HEK293T (cell line): ENCODE data around the gene NFYC.
"Not testable (repeated sequence)": the region's sequence is repeated elsewhere in the genome, so short reads cannot be mapped to it uniquely, and the experiment has no call there.

Source experiments
- CTCF ChIA-PET: fragments of 350-600 bp; formaldehyde crosslinking; extraction: SDS; loops from one replicate; lab custom pipeline; 2021; ENCODE audit warnings: antibody characterized with exemption, inconsistent platforms; lab: Yijun Ruan, JAX
- POLR2A ChIA-PET: fragments of 350-600 bp; formaldehyde crosslinking; extraction: SDS; loops from one replicate; lab custom pipeline; 2020; ENCODE audit warnings: antibody characterized with exemption, inconsistent platforms; lab: Yijun Ruan, JAX
- DNase-seq: peaks from one replicate; pipeline ENCODE4 v3.0.0; 2012; ENCODE audit warnings: mixed read lengths; ENCODE audit errors: extremely low spot score
- ARNT ChIP-seq: fragments of 450-650 bp; IDR thresholded peaks from 2 replicates; pipeline ENCODE4 v1.6.1; 2017; ENCODE audit warnings: mild to moderate bottlenecking
- BHLHE40 ChIP-seq: fragments of 450-650 bp; IDR thresholded peaks from 2 replicates; pipeline ENCODE4 v1.6.1; 2016; ENCODE audit warnings: mild to moderate bottlenecking, moderate library complexity, borderline replicate concordance
- CTBP1 ChIP-seq: fragments of 450-650 bp; IDR thresholded peaks from 2 replicates; pipeline ENCODE4 v1.6.1; 2016; ENCODE audit warnings: borderline replicate concordance
- ELF4 ChIP-seq: fragments of 450-650 bp; IDR thresholded peaks from 2 replicates; pipeline ENCODE4 v1.6.1; 2017; ENCODE audit warnings: antibody characterized with exemption
- FOXA1 ChIP-seq: fragments of 450-650 bp; IDR thresholded peaks from 2 replicates; pipeline ENCODE4 v1.6.1; 2016; ENCODE audit warnings: mild to moderate bottlenecking
- FOXK2 ChIP-seq: fragments of 450-650 bp; IDR thresholded peaks from 2 replicates; pipeline ENCODE4 v1.6.1; 2016; ENCODE audit warnings: mild to moderate bottlenecking
- FOXM1 ChIP-seq: fragments of 450-650 bp; IDR thresholded peaks from 2 replicates; pipeline ENCODE4 v1.6.1; 2017; ENCODE audit warnings: mild to moderate bottlenecking, borderline replicate concordance
- HDGF ChIP-seq: fragments of 450-650 bp; IDR thresholded peaks from 2 replicates; pipeline ENCODE4 v1.6.1; 2017; ENCODE audit warnings: antibody characterized with exemption, borderline replicate concordance
- L3MBTL2 ChIP-seq: fragments of 450-650 bp; conservative IDR thresholded peaks from 2 replicates; pipeline ENCODE4 v1.6.1; 2016; ENCODE audit warnings: mild to moderate bottlenecking
- LEF1 ChIP-seq: fragments of 450-650 bp; IDR thresholded peaks from 2 replicates; pipeline ENCODE4 v1.6.1; 2017; ENCODE audit warnings: mild to moderate bottlenecking, borderline replicate concordance
- NFRKB ChIP-seq: fragments of 450-650 bp; IDR thresholded peaks from 2 replicates; pipeline ENCODE4 v1.6.1; 2016; ENCODE audit warnings: mild to moderate bottlenecking, moderate library complexity
- SP1 ChIP-seq: fragments of 450-650 bp; IDR thresholded peaks from 2 replicates; pipeline ENCODE4 v1.6.1; 2017
- TARDBP ChIP-seq: fragments of 450-650 bp; IDR thresholded peaks from 2 replicates; pipeline ENCODE4 v1.6.1; 2016
- ZNF384 ChIP-seq: fragments of 450-650 bp; IDR thresholded peaks from 2 replicates; pipeline ENCODE4 v1.6.1; 2016
- TF ChIP-seq, protein P1 (sequence below): fragments of 450-650 bp; IDR thresholded peaks from 2 replicates; pipeline ENCODE4 v1.6.1; 2016

The NFYC gene

DNA sequence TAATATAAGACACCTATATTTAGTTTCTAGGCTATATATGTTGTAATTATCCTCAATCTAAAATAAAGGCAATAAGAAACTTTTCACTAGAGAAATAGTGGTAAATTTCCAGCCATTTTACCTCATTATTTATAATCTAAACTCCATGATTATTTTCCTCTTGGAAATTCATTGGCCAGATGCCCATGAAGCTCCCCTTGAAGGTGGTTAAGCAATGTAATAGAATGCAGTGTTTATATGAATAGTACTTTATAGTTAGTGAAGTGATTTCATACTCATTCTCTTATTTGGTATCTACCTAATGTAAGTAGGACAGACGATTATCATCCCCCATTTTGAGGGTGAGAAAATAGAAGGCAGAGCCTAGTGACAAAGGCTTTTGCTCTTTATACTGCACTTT lies 26.5 kb downstream of the NFYC start:
- CTCF ChIA-PET = no interaction called here
- no peak for DNase-seq
- POLR2A ChIA-PET = interaction anchor here (0.7 to 7.6 kb wide), 3 partner anchors 11 to 26 kb away, joined by 3 to 65 read pairs (median 3); partner anchors contain the start of gene NFYC
- TF ChIP-seq ZNF384 (no peak), L3MBTL2 (no peak), FOXM1 (no peak), ELF4 (no peak), TARDBP (no peak), CTBP1 (no peak)

DNA sequence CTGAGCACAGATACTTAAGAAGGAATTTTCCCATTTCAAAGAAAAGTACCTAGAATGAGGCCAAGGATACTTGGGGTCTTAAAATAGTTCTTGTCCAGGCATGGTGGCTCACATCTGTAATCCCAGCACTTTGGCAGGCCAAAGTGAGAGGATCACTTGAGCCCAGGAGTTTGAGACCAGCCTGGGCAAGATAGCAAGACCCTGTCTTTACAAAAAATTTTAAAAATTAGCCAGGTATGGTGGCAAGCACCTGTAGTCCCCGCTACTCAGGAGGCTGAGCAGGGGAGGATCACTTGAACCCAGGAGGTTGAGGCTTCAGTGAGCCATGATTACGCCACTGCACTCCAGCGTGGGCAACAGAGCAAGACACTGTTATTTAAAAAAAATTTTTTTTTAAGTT lies 29.0 kb downstream of the NFYC start:
- no peak for DNase-seq
- POLR2A ChIA-PET = interaction anchor here (7.6 kb wide), 1 partner anchor 29 kb away, joined by 65 read pairs; the partner anchor contains the start of gene NFYC
- CTCF ChIA-PET = interaction anchor here (0.6 to 1.3 kb wide), 3 partner anchors 45 to 108 kb away, joined by 3 to 4 read pairs (median 3); no protein-coding TSS in a partner anchor
- TF ChIP-seq BHLHE40 (no peak), ELF4 (no peak), TARDBP (no peak), FOXK2 (no peak), LEF1 (no peak), FOXA1 (no peak), ZNF384 (no peak), L3MBTL2 (no peak), CTBP1 (no peak), HDGF (no peak), ARNT (no peak), NFRKB (no peak)

DNA sequence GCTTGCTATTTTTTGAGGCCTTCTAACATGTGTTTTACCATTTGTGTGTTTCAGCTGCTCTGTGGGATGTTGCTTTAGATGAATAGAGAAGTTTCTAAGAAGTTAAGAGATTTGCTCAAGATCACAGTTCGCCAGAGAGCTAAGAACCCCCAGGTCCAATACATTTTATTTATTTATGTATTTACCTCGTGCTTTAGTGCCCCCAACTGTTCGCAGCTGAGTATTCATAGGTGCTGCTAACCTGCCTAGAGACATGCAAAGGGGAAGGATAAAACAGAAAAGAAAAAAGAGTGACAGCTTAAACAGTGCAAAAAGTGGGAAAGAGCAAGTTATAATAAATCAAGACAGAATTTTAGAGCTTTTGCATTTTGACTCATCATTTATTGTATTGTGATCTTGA lies 31.1 kb downstream of the NFYC start:
- TF ChIP-seq TARDBP = no peak
- no peak for DNase-seq
- POLR2A ChIA-PET = interaction anchor here (1.0 to 7.6 kb wide), 3 partner anchors 13 to 31 kb away, joined by 3 to 65 read pairs (median 3); partner anchors contain the start of gene NFYC
- CTCF ChIA-PET = interaction anchor here (0.7 to 1.3 kb wide), 5 partner anchors 12 to 226 kb away, joined by 3 to 4 read pairs (median 3); no protein-coding TSS in a partner anchor

DNA sequence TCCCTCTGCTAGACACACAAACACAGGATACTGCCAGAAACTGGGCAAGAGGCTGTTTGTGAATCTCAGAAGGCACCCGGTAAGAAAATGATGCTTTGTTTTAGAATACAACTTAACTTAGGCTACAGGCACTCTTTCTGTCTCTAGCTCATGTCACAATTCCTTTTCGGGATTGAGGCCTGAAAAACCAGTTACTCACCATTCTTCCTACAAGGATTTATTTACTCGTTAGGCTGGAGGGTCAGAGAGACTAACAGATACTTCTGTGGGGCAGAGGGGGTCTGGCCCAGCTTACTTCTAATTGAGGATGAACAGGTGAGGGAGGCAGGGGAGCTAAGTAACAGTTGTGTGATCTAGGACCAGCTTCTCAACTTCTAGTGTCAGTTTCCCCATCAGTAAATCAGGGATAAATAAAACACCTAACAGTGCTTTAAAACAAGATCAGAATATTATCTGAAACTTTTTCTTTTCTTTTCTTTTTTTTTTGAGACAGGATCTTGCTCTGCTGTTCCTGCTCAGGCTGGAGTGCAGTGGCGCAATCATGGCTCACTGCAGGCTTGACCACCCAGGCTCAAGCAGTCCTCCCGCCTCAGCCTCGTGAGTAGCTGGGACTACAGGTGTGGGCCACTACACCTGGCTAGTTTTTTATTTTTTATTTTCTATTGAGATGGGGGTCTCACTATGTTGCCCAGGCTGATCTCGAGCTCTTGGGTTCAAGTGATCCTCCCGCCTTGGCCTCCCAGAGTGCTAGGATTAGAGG lies 31.9 kb downstream of the NFYC start:
- ChIA-PET CTCF (interaction anchor here (0.7 to 1.3 kb wide), 3 partner anchors 11 to 31 kb away, joined by 3 to 4 read pairs (median 3); no protein-coding TSS in a partner anchor), POLR2A (interaction anchor here (1.5 to 7.6 kb wide), 2 partner anchors 15 to 32 kb away, joined by 3 to 65 read pairs; partner anchors contain the start of gene NFYC)
- TF ChIP-seq FOXA1 (no peak), ARNT (no peak), SP1 (no peak)
- DNase-seq = no peak

DNA sequence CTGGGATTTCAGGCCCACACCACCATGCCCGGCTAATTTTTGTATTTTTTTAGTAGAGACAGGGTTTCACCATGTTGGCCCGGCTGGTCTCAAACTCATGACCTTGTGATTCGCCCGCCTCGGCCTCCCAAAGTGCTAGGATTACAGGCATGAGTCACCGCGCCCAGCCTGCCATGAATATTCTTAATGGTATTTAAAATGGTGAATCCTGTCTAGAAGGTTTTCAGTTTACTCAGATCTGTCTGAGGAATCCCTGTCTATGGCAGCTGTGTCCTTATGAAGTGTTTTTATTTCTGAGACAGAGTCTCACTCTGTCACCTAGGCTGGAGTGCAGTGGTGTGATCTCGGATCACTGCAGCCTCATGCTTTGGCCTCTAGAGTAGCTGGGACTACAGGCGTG lies 36.2 kb downstream of the NFYC start:
- DNase-seq, POLR2A ChIA-PET, CTCF ChIA-PET: not testable (repeated sequence)

DNA sequence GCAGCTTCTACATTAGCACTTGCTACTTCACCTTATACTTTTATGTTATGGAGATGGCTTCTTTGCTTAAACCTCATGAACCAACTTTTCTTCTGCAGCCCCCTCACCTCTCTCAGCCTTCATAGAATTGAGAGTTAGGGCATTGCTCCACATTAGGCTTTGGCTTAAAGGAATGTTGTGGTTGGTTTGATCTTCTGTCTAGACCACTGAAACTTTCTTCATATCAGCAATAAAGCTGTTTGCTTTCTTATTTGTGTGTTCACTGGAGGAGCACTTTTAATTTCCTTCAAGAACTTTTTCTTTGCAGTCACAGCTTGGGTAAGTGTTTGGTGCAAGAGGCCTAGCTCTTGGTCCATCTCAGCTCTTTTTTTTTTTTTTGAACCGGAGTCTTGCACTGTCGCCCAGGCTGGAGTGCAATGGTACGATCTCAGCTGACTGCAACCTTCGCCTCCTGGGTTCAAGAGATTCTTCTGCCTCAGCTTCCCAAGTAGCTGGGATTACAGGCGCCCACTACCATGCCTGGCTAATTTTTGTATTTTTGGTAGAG lies 37.9 kb downstream of the NFYC start:
- DNase-seq, CTCF ChIA-PET: not testable (repeated sequence)
- POLR2A ChIA-PET = interaction anchor here (0.6 to 1.5 kb wide), 2 partner anchors 24 to 37 kb away, joined by 4 to 5 read pairs; partner anchors contain the start of gene NFYC

GRCh38 chr1:40732756-40733301 lies 41.3 kb downstream of the NFYC start:
- TF ChIP-seq, protein P1, sequence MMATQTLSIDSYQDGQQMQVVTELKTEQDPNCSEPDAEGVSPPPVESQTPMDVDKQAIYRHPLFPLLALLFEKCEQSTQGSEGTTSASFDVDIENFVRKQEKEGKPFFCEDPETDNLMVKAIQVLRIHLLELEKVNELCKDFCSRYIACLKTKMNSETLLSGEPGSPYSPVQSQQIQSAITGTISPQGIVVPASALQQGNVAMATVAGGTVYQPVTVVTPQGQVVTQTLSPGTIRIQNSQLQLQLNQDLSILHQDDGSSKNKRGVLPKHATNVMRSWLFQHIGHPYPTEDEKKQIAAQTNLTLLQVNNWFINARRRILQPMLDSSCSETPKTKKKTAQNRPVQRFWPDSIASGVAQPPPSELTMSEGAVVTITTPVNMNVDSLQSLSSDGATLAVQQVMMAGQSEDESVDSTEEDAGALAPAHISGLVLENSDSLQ = no peak
- TF ChIP-seq NFRKB (no peak), CTBP1 (no peak), TARDBP (no peak), FOXA1 (no peak), HDGF (no peak), LEF1 (no peak), ELF4 (no peak), L3MBTL2 (no peak), SP1 (no peak)
- DNase-seq = no peak
- ChIA-PET POLR2A (interaction anchor here (1.3 kb wide), 1 partner anchor 41 kb away, joined by 5 read pairs; no protein-coding TSS in a partner anchor), CTCF (interaction anchor here (2.0 kb wide), 1 partner anchor 42 kb away, joined by 12 read pairs; no protein-coding TSS in a partner anchor)
